ENCODE measurements around the gene PLXNA2.

PLXNA2 gene

GRCh38 chr1:208205216-208206013 lies 38.8 kb downstream of the PLXNA2 start:
- no peak for DNase-seq (ENCODE audit: low read depth)

GRCh38 chr1:208204779-208205178 lies 39.4 kb downstream of the PLXNA2 start:
- DNase-seq (ENCODE audit: low read depth): no peak

- peak; percentile 66 for DNase-seq (ENCODE audit: low read depth)
Measured at GRCh38 chr1:208203848-208204609, 40.2 kb downstream of the PLXNA2 start.

GRCh38 chr1:208203127-208203847 lies 40.9 kb downstream of the PLXNA2 start:
- peak; percentile 77 for DNase-seq (ENCODE audit: low read depth)

- no peak for DNase-seq (ENCODE audit: low read depth)
Measured at GRCh38 chr1:208202333-208202995, 41.7 kb downstream of the PLXNA2 start.

GRCh38 chr1:208201229-208201628 lies 43.0 kb downstream of the PLXNA2 start:
- peak; percentile 90 for DNase-seq (ENCODE audit: low read depth)

- DNase-seq (ENCODE audit: low read depth): no peak
Measured at GRCh38 chr1:208200116-208200515, 44.1 kb downstream of the PLXNA2 start.

- DNase-seq (ENCODE audit: low read depth): no peak
Measured at GRCh38 chr1:208198236-208198635, 45.9 kb downstream of the PLXNA2 start.

GRCh38 chr1:208194944-208195343 lies 49.2 kb downstream of the PLXNA2 start:
- no peak for DNase-seq (ENCODE audit: low read depth)

GRCh38 chr1:208192995-208193394 lies 51.2 kb downstream of the PLXNA2 start:
- peak; percentile 87 for DNase-seq (ENCODE audit: low read depth)

GRCh38 chr1:208190784-208191183 lies 53.4 kb downstream of the PLXNA2 start:
- DNase-seq (ENCODE audit: low read depth): no peak

- no peak for DNase-seq (ENCODE audit: low read depth)
Measured at GRCh38 chr1:208189716-208190115, 54.5 kb downstream of the PLXNA2 start.

- DNase-seq (ENCODE audit: low read depth): no peak
Measured at GRCh38 chr1:208189183-208189582, 55.0 kb downstream of the PLXNA2 start.

GRCh38 chr1:208188607-208189006 lies 55.6 kb downstream of the PLXNA2 start:
- DNase-seq (ENCODE audit: low read depth): no peak

- DNase-seq (ENCODE audit: low read depth): no peak
Measured at GRCh38 chr1:208187499-208188041, 56.6 kb downstream of the PLXNA2 start.

- DNase-seq (ENCODE audit: low read depth): peak; percentile 78
Measured at GRCh38 chr1:208185801-208186231, 58.4 kb downstream of the PLXNA2 start.

GRCh38 chr1:208184966-208185654 lies 59.1 kb downstream of the PLXNA2 start:
- peak; percentile 51 for DNase-seq (ENCODE audit: low read depth)

- DNase-seq (ENCODE audit: low read depth): peak; percentile 99
Measured at GRCh38 chr1:208183977-208184911, 59.9 kb downstream of the PLXNA2 start.

- DNase-seq (ENCODE audit: low read depth): no peak
Measured at GRCh38 chr1:208182880-208183645, 61.1 kb downstream of the PLXNA2 start.

Measured in amniotic epithelial cell (primary cell).